Lower lobe of right lung (tissue), 2 donors: ENCODE measurements around the gene MLLT6. TPM values are rescaled to one million over a fixed set of nuclear protein-coding genes. Genes with fewer than 3 reads are reported as not detected.

Experiments used
- ATAC-seq, 2 donors: fragments of 200-7000 bp; cut with Tn5 transposase; one replicate each; pipeline ENCODE4 v1.9.1; 2020 to 2022; ENCODE audit warnings: mild to moderate bottlenecking in 2 of 2, moderate library complexity in 2 of 2
- DNase-seq: peaks from one replicate; pipeline ENCODE4 v3.0.0-alpha.2; 2020
- H3K27ac ChIP-seq: fragments of 200-600 bp; one replicate; pipeline ENCODE4 v1.8.0; 2022
- H3K27me3 ChIP-seq: fragments of 200-600 bp; one replicate; pipeline ENCODE4 v1.8.0; 2022; ENCODE audit warnings: low read depth
- H3K36me3 ChIP-seq: fragments of 200-600 bp; one replicate; pipeline ENCODE4 v1.8.0; 2022; ENCODE audit warnings: mild to moderate bottlenecking
- H3K4me1 ChIP-seq: fragments of 200-600 bp; one replicate; pipeline ENCODE4 v1.8.0; 2022
- H3K4me3 ChIP-seq: fragments of 200-600 bp; one replicate; pipeline ENCODE4 v1.8.0; 2022; ENCODE audit warnings: mild to moderate bottlenecking
- H3K9me3 ChIP-seq: fragments of 200-600 bp; one replicate; pipeline ENCODE4 v1.8.0; 2022
- intact Hi-C: fragments of 100-400 bp; cut with DNase I; formaldehyde crosslinking; loops from one replicate; pipeline ENCODE4 v1.11.0; 2022
- total RNA-seq: library from RNA; stranded (reverse); fragmentation: NEBNext Ultra II Directional; extraction: Animal tissue kit (Norgen Biotek cat#: 25700); gene quantifications from one replicate; pipeline ENCODE4 v1.2.1, GENCODE V29; 2021
- TF ChIP-seq, protein P1 (sequence below): fragments of 200-600 bp; IDR thresholded peaks from one replicate; pipeline ENCODE4 v1.8.0; 2022; ENCODE audit warnings: antibody characterized with exemption, mild to moderate bottlenecking
- donor health status: DM: no; HTN: yes; CAD: no; lungs with severe emphysema.

MLLT6 gene
- total RNA-seq, 1 donor from 2014 or later: 135 TPM

DNA sequence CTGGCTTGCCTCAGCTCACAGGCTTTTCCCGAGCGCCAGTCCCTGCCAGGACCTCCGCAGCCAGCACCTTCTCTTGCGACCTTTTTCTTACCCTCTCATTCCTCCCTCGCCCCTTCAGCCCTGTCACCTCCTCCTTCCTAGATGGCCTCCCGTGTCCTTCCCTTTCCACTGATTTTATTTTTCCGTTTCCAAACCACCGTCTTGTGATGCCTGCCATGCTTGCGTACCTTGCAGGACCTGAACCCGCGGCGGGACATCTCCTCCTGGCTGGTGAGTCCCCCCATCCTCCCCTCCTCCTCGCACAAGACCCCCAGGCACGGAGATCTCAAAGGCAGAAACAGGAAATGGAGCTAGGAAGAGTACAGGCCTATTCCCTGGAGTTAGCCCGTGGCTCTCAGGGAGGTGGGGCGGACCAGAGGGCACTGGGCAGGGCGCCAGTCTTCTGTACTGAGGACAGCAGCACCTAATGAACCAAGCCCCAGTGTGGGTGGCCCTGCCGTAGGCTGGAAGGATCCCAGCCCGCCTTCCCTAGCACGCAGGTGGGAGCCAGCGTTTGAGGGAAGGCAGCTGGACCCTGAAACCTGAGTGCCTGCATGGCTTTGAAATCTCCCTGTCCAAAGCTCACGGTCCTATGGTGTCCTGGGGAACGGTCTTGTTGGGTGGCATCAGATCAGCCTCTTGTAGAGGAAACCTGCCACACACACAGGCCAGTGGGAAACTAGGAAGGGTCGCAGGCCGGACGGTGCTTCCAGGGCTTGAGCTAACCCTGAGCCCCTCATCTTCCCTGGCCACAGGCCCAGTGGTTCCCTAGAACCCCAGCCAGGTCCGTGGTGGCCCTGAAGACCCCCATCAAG lies 25.7 kb downstream of the MLLT6 start:
- DNase-seq (peak; percentile 91), ATAC-seq (peak; percentile 61 to 74)
- H3K36me3 ChIP-seq: peaks cover 20% of the 10 kb centered on the region
- H3K4me3 ChIP-seq: peak overlapping the region; percentile 66
- H3K9me3 ChIP-seq: no peaks in the 10 kb centered on the region
- intact Hi-C loops: no loop called here
- H3K27me3 ChIP-seq: no peaks in the 10 kb centered on the region
- TF ChIP-seq, protein P1, sequence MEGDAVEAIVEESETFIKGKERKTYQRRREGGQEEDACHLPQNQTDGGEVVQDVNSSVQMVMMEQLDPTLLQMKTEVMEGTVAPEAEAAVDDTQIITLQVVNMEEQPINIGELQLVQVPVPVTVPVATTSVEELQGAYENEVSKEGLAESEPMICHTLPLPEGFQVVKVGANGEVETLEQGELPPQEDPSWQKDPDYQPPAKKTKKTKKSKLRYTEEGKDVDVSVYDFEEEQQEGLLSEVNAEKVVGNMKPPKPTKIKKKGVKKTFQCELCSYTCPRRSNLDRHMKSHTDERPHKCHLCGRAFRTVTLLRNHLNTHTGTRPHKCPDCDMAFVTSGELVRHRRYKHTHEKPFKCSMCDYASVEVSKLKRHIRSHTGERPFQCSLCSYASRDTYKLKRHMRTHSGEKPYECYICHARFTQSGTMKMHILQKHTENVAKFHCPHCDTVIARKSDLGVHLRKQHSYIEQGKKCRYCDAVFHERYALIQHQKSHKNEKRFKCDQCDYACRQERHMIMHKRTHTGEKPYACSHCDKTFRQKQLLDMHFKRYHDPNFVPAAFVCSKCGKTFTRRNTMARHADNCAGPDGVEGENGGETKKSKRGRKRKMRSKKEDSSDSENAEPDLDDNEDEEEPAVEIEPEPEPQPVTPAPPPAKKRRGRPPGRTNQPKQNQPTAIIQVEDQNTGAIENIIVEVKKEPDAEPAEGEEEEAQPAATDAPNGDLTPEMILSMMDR: no peak
- peaks cover 49% of the 10 kb centered on the region for H3K4me1 ChIP-seq
- H3K27ac ChIP-seq: peak overlapping the region; percentile 79

DNA sequence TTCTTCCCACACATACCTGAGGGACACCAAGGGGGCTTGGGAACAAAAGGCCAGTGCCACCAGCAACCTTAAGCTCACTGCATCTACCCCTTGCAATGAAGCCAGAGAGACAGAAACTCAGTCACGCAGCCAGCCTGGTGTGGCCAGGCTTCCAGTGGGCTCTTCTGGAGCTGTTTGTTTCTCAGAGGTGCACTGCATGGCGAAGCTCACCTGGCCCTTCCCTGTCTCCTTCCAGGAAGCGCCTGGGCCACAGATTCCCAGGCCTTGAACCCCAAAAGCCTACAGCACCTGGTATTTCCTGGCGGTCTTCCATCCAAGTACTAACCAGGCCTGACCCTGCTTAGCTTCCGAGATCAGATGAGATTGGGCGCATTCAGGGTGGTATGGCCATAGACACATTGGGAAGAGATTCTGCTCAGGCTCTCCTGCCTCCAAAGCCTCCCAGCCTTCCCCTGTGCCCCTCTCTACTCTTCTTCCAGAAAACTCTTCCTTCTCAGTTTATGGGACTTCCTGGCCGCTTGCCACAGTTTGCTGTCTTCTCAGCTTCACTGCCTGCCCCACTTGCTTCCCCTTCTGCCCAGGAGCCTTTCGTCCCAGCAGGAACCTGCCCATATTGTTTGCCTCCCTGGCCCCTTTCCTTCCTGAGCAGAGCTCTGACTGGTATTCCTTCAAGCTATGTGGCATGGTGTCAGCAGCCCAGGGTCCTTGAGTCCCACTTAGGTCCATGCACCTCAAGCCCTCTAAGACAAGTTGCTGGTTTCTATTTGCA lies 26.6 kb downstream of the MLLT6 start:
- intact Hi-C loops: no loop called here
- Histone ChIP-seq H3K27me3 (no peaks in the 10 kb centered on the region), H3K4me3 (peak overlapping the region; percentile 66), H3K36me3 (peaks cover 26% of the 10 kb centered on the region), H3K4me1 (peaks cover 49% of the 10 kb centered on the region), H3K27ac (peak overlapping the region; percentile 79), H3K9me3 (no peaks in the 10 kb centered on the region)
- TF ChIP-seq, protein P1: no peak
- DNase-seq (no peak), ATAC-seq (no peak)

DNA sequence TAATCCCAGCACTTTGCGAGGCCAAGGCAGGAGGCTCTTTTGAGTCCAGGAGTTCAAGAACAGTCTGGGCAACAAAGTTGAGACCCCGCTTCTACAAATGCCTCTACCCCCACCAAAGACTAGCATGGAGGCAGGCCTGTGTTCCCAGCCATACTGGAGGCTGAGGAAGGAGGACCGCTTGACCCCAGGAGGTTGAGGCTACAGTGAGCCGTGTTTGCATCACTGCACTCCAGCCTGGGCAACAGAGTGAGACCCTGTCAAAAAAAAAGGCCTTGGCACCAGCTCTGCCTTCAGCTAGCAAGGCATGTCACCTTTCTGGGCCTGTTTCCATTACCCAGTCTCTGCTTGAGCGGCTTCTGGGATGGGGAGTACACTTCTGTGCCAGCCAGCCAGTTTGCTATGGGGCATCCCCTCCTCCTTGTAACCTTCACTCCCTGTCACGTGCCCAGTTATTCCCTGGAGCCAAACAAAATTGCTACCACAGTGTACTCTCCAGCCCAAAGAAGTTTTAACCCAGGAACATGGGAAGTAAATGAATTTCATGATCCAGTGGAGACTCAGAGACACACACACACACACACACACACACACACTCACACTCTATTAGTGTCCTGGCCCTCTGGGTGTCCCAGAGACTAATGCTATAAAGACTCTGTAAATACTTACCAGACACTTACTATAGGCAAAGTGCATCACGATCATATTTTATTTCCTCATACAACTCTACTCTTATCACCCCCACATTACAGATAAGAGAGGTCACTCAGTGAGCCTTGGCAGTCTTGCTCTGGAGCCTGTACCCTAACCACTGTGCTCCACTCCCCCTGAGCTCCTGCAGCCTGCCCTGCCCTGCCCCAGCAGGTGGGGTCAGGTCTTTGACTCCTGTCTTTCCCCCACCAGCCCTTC lies 27.6 kb downstream of the MLLT6 start:
- H3K9me3 ChIP-seq: no peaks in the 10 kb centered on the region
- TF ChIP-seq, protein P1: no peak
- ATAC-seq (no peak), DNase-seq (no peak)
- H3K27me3 ChIP-seq: no peaks in the 10 kb centered on the region
- peaks cover 36% of the 10 kb centered on the region for H3K36me3 ChIP-seq
- H3K27ac ChIP-seq: peak overlapping the region; percentile 27
- peaks cover 49% of the 10 kb centered on the region for H3K4me1 ChIP-seq
- no peak overlapping the region for H3K4me3 ChIP-seq
- intact Hi-C loops: no loop called here

GRCh38 chr17:38733282-38733981 lies 28.4 kb downstream of the MLLT6 start:
- DNase-seq: no peak
- Histone ChIP-seq H3K36me3 (peaks cover 44% of the 10 kb centered on the region), H3K27me3 (no peaks in the 10 kb centered on the region), H3K4me1 (peaks cover 46% of the 10 kb centered on the region), H3K4me3 (no peak overlapping the region), H3K27ac (peak overlapping the region; percentile 27), H3K9me3 (no peaks in the 10 kb centered on the region)
- intact Hi-C loops: no loop called here
- TF ChIP-seq, protein P1: no peak
- ATAC-seq: no peak
